GM21447 (cell line): ENCODE data around the gene MAPRE2.
A peak's percentile ranks its signal among the peaks of the same experiment; 100 is the strongest.

Experiments
- ATAC-seq: cut with Tn5 transposase; IDR thresholded peaks from one replicate; pipeline ENCODE4 v1.9.1; 2021; ENCODE audit not compliant: unreplicated experiment

Gene MAPRE2

GRCh38 chr18:35118641-35119040 lies 77.4 kb downstream of the MAPRE2 start:
- no peak for ATAC-seq

GRCh38 chr18:35121038-35121437 lies 79.8 kb downstream of the MAPRE2 start:
- ATAC-seq, result no peak

GRCh38 chr18:35121531-35121930 lies 80.3 kb downstream of the MAPRE2 start:
- ATAC-seq, result no peak

GRCh38 chr18:35122586-35123224 lies 81.5 kb downstream of the MAPRE2 start:
- peak; percentile 97 for ATAC-seq

GRCh38 chr18:35123811-35124210 lies 82.6 kb downstream of the MAPRE2 start:
- no peak for ATAC-seq

- no peak for ATAC-seq
These were observed 86.0 kb downstream of the MAPRE2 start for GRCh38 chr18:35127201-35127600.

- no peak for ATAC-seq
These were observed 87.5 kb downstream of the MAPRE2 start for GRCh38 chr18:35128675-35129074.

GRCh38 chr18:35130236-35130635 lies 89.0 kb downstream of the MAPRE2 start:
- ATAC-seq, result no peak

- no peak for ATAC-seq
These were observed 90.3 kb downstream of the MAPRE2 start for GRCh38 chr18:35131387-35132020.

GRCh38 chr18:35132021-35132902 lies 91.0 kb downstream of the MAPRE2 start:
- ATAC-seq, result no peak

GRCh38 chr18:35134190-35134730 lies 93.0 kb downstream of the MAPRE2 start:
- no peak for ATAC-seq

GRCh38 chr18:35134791-35135531 lies 93.7 kb downstream of the MAPRE2 start:
- ATAC-seq, result no peak

- ATAC-seq, result no peak
These were observed 95.0 kb downstream of the MAPRE2 start for GRCh38 chr18:35136248-35136647.

- no peak for ATAC-seq
These were observed 95.7 kb downstream of the MAPRE2 start for GRCh38 chr18:35136885-35137284.

GRCh38 chr18:35137632-35138031 lies 96.4 kb downstream of the MAPRE2 start:
- no peak for ATAC-seq

- no peak for ATAC-seq
These were observed 97.6 kb downstream of the MAPRE2 start for GRCh38 chr18:35138773-35139172.

- ATAC-seq, result no peak
These were observed 98.3 kb downstream of the MAPRE2 start for GRCh38 chr18:35139517-35139916.

- ATAC-seq, result no peak
These were observed 99.9 kb downstream of the MAPRE2 start for GRCh38 chr18:35141077-35141476.

GRCh38 chr18:35141567-35142274 lies 100.5 kb downstream of the MAPRE2 start:
- ATAC-seq, result peak; percentile 48

- peak; percentile 42 for ATAC-seq
These were observed 101.0 kb downstream of the MAPRE2 start for GRCh38 chr18:35142275-35142615.
